ENCODE results near the gene TMEM59L. TPM values are rescaled to one million over a fixed set of nuclear protein-coding genes. Genes with fewer than 3 reads are reported as not detected.

The TMEM59L gene
- total and polyA plus RNA-seq, 2 of the 4 experiments (the other 2 are of a cell fraction) = under 0.01 to 5.9 TPM

DNA sequence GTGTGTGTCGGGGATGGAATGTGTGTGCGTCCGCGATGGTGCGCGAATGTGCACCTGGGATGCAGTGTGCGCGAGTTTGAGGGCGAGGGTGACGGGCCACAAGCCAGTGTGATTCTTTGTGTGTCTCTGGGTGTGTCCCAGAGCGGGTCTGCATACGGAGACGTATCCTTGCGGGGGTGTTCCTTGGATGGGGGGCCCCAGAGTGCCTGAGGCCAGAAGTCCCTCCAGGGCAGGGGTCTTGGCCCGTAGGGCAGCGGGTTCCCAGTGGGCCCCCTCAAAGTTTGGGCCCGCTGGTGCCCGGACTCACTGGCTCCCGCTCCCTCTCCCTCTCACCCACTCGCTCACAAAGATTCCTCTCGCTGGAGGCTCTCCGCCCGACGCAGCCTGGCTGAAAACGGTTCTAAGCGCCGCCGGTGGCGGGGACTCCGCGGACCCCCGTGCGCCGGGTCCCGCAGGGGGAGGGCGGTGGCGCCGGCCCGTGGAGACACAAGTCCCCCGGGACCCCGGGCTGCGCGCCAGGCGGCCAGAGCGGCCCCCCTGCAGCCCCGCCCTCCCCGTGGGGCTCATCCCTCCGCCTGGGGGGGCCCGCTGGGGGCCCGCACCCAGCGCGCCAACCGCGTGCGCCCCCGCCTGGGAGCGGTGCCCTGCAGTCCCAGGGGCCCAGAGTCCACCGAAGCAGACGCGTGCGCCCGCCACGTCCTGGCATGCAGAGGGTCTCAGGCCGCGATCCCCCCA, 7.0 kb upstream of the TMEM59L start:
- Histone ChIP-seq H3K36me3 (ENCODE audit: control insufficient read depth, insufficient read depth, low read length) (no peaks in the 10 kb centered on the region), H3K27ac (ENCODE audit: insufficient read depth, low read length) (no peak overlapping the region), H3K9me3 (ENCODE audit: control insufficient read depth, insufficient read depth, low read length) (no peaks in the 10 kb centered on the region), H2BK5ac (ENCODE audit: low read depth, low read length, poor library complexity, severe bottlenecking) (no peak overlapping the region), H2AK9ac (replicated peaks; ENCODE audit: low read depth, low read length, poor library complexity) (peak overlapping the region; percentile 72), H2AFZ (replicated peaks; ENCODE audit: low read length, poor library complexity) (no peak overlapping the region), H3K9ac (ENCODE audit: low read depth, low read length) (no peak overlapping the region), H4K8ac (ENCODE audit: low read depth in 2 of 2, low read length in 2 of 2) (no peak overlapping the region), H4K91ac (ENCODE audit: insufficient read depth, low read depth, low read length) (no peak overlapping the region), H3K4me2 (ENCODE audit: low read depth, low read length) (no peak overlapping the region), H3K4ac (ENCODE audit: low read depth, low read length) (no peak overlapping the region), H3K4me3 (ENCODE audit: insufficient read depth, low read depth, low read length) (no peak overlapping the region), H4K5ac (ENCODE audit: low read depth, low read length) (no peak overlapping the region), H2BK20ac (ENCODE audit: low read depth, low read length) (no peak overlapping the region), H3K18ac (ENCODE audit: low read depth, low read length) (no peak overlapping the region), H4K20me1 (ENCODE audit: insufficient read depth, low read length) (peaks cover 8% of the 10 kb centered on the region), H2AK5ac (ENCODE audit: low read depth, low read length) (peak overlapping the region; percentile 59; the same call in 1 of the 2 replicates), H3K23ac (ENCODE audit: low read depth, low read length) (no peak overlapping the region), H3K4me1 (ENCODE audit: control insufficient read depth, insufficient read depth, low read length) (peaks cover 5% of the 10 kb centered on the region; the same call in 1 of the 2 replicates), H2BK120ac (ENCODE audit: low read depth, low read length) (no peak overlapping the region), H3K14ac (replicated peaks; ENCODE audit: low read depth, low read length) (no peak overlapping the region), H3K9me1 (ENCODE audit: insufficient read depth, low read length) (no peaks in the 10 kb centered on the region), H3K27me3 (ENCODE audit: control insufficient read depth, insufficient read depth, low read length) (peaks cover 70% of the 10 kb centered on the region), H3K79me1 (ENCODE audit: low read depth in 1 of 2, low read length in 2 of 2) (no peaks in the 10 kb centered on the region), H3K56ac (ENCODE audit: extremely low read depth, insufficient read depth, low read length) (no peak overlapping the region), H2BK15ac (ENCODE audit: low read depth, low read length) (no peak overlapping the region)
- 10% methylated on average over 34 of the region's 65 CpGs; no CpG with 5 or more reads in 1 of the 2 experiments for WGBS, 2 experiments (ENCODE audit: extremely low coverage in 2 of 2, insufficient read length in 1 of 2)
- in situ Hi-C loops (cut with MboI; ENCODE audit: low sequenced_read_pairs) (no loop called here), dilution Hi-C loops (cut with HindIII; ENCODE audit: low sequenced_read_pairs, unreplicated experiment) (no loop called here), intact Hi-C loops (cut with micrococcal nuclease) (no loop called here)
- ChIA-PET CTCF (no interaction called here), POLR2A (ENCODE audit: unreplicated experiment) (no interaction called here)
- ATAC-seq (ENCODE audit: low read depth) = no peak
- BruUV-seq (replicated peaks) = no TSS peak
- TF ChIP-seq, protein P1, sequence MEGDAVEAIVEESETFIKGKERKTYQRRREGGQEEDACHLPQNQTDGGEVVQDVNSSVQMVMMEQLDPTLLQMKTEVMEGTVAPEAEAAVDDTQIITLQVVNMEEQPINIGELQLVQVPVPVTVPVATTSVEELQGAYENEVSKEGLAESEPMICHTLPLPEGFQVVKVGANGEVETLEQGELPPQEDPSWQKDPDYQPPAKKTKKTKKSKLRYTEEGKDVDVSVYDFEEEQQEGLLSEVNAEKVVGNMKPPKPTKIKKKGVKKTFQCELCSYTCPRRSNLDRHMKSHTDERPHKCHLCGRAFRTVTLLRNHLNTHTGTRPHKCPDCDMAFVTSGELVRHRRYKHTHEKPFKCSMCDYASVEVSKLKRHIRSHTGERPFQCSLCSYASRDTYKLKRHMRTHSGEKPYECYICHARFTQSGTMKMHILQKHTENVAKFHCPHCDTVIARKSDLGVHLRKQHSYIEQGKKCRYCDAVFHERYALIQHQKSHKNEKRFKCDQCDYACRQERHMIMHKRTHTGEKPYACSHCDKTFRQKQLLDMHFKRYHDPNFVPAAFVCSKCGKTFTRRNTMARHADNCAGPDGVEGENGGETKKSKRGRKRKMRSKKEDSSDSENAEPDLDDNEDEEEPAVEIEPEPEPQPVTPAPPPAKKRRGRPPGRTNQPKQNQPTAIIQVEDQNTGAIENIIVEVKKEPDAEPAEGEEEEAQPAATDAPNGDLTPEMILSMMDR (conservative IDR thresholded peaks at IDR 0.05; ENCODE audit: low read depth, low read length) = no peak
- no peak for TF ChIP-seq RFX5 (IDR thresholded peaks at IDR 0.05; ENCODE audit: low read depth, low read length)
- TF ChIP-seq, protein P2, sequence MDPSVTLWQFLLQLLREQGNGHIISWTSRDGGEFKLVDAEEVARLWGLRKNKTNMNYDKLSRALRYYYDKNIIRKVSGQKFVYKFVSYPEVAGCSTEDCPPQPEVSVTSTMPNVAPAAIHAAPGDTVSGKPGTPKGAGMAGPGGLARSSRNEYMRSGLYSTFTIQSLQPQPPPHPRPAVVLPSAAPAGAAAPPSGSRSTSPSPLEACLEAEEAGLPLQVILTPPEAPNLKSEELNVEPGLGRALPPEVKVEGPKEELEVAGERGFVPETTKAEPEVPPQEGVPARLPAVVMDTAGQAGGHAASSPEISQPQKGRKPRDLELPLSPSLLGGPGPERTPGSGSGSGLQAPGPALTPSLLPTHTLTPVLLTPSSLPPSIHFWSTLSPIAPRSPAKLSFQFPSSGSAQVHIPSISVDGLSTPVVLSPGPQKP (IDR thresholded peaks at IDR 0.05; ENCODE audit: borderline replicate concordance, low read depth, low read length) = no peak
- TF ChIP-seq NFE2L2 (IDR thresholded peaks at IDR 0.05; ENCODE audit: low read depth, low read length) = no peak
- TF ChIP-seq SMC3 (IDR thresholded peaks at IDR 0.05; ENCODE audit: low read depth, low read length) = no peak
- no peak for TF ChIP-seq CHD1 (IDR thresholded peaks at IDR 0.05; ENCODE audit: low read depth, low read length)
- no peak for TF ChIP-seq MAFK (IDR thresholded peaks at IDR 0.05; ENCODE audit: low read depth, low read length)
- no peak for TF ChIP-seq CEBPB (IDR thresholded peaks at IDR 0.05; ENCODE audit: low read depth, low read length)
- TF ChIP-seq POLR2A (IDR thresholded peaks at IDR 0.05; ENCODE audit: low read depth, low read length) = no peak
- no peak for TF ChIP-seq RCOR1 (IDR thresholded peaks at IDR 0.05; ENCODE audit: insufficient replicate concordance, low read length)
- no peak for TF ChIP-seq FOS (IDR thresholded peaks at IDR 0.05; ENCODE audit: low read depth, low read length)
- TF ChIP-seq MAZ (IDR thresholded peaks at IDR 0.05; ENCODE audit: borderline replicate concordance, low read depth, low read length) = no peak
- no peak for TF ChIP-seq BHLHE40 (IDR thresholded peaks at IDR 0.05; ENCODE audit: low read depth, low read length)
- TF ChIP-seq MXI1 (IDR thresholded peaks at IDR 0.05; ENCODE audit: borderline replicate concordance, low read depth, low read length) = no peak
- no peak for DNase-seq

Data from IMR-90 (cell line).